ENCODE results near the gene LAMA5.

- TF ChIP-seq POLR2A (IDR thresholded peaks at IDR 0.05) (no peak), EP300 (IDR thresholded peaks at IDR 0.05) (no peak), CTCF (IDR thresholded peaks at IDR 0.05) (no peak), POLR2AphosphoS5 (IDR thresholded peaks at IDR 0.05) (no peak)
Observed at GRCh38 chr20:62346398-62347150, 20.5 kb downstream of the LAMA5 start.

All from stomach (tissue), 4 donors.